HG02973 (cell line): Measurements from ENCODE around the gene NPW.
A peak's percentile ranks its signal among the peaks of the same experiment; 100 is the strongest.
"Not testable (repeated sequence)": the region's sequence is repeated elsewhere in the genome, so short reads cannot be mapped to it uniquely, and the experiment has no call there.

ENCODE experiments used
- ATAC-seq: cut with Tn5 transposase; IDR thresholded peaks from one replicate; pipeline ENCODE4 v1.9.1; 2021; ENCODE audit warnings: moderate library complexity; ENCODE audit not compliant: unreplicated experiment

Gene NPW

GRCh38 chr16:2001456-2002355, 17.9 kb upstream of the NPW start:
- no peak for ATAC-seq

- ATAC-seq = no peak
Measured at GRCh38 chr16:2002406-2003230, 17.0 kb upstream of the NPW start.

GRCh38 chr16:2003231-2003826, 16.3 kb upstream of the NPW start:
- no peak for ATAC-seq

- peak; percentile 43 for ATAC-seq
Measured at GRCh38 chr16:2003827-2004641, 15.6 kb upstream of the NPW start.

- no peak for ATAC-seq
Measured at GRCh38 chr16:2004795-2005517, 14.6 kb upstream of the NPW start.

- ATAC-seq = no peak
Measured at GRCh38 chr16:2005646-2006045, 13.9 kb upstream of the NPW start.

- ATAC-seq = no peak
Measured at GRCh38 chr16:2006317-2006716, 13.3 kb upstream of the NPW start.

- ATAC-seq = no peak
Measured at GRCh38 chr16:2007081-2007836, 12.3 kb upstream of the NPW start.

GRCh38 chr16:2008009-2008526, 11.5 kb upstream of the NPW start:
- no peak for ATAC-seq

GRCh38 chr16:2008631-2009163, 10.9 kb upstream of the NPW start:
- ATAC-seq = no peak

GRCh38 chr16:2009164-2009711, 10.3 kb upstream of the NPW start:
- ATAC-seq = peak; percentile 17

- ATAC-seq = peak; percentile 68
Measured at GRCh38 chr16:2009791-2010510, 9.6 kb upstream of the NPW start, which contains the start of gene ZNF598. ZNF598 (minus strand) TSS chr16:2009821.

GRCh38 chr16:2011726-2012125, 7.9 kb upstream of the NPW start:
- ATAC-seq = not testable (repeated sequence)

- ATAC-seq = no peak
Measured at GRCh38 chr16:2013527-2013926, 6.1 kb upstream of the NPW start.

GRCh38 chr16:2015117-2015946, 4.3 kb upstream of the NPW start:
- ATAC-seq = no peak

GRCh38 chr16:2015947-2016208, 3.7 kb upstream of the NPW start:
- no peak for ATAC-seq

- ATAC-seq = no peak
Measured at GRCh38 chr16:2016407-2016922, 3.1 kb upstream of the NPW start.
